Measurements from ENCODE around the gene ZBTB24. TPM values are rescaled to one million over a fixed set of nuclear protein-coding genes. Genes with fewer than 3 reads are reported as not detected.

The ZBTB24 gene
- total and polyA plus RNA-seq, 2 donors (not counting 3 experiments of a cell fraction or from before 2014, with no cell fraction given): 1.9 to 6.2 TPM

DNA sequence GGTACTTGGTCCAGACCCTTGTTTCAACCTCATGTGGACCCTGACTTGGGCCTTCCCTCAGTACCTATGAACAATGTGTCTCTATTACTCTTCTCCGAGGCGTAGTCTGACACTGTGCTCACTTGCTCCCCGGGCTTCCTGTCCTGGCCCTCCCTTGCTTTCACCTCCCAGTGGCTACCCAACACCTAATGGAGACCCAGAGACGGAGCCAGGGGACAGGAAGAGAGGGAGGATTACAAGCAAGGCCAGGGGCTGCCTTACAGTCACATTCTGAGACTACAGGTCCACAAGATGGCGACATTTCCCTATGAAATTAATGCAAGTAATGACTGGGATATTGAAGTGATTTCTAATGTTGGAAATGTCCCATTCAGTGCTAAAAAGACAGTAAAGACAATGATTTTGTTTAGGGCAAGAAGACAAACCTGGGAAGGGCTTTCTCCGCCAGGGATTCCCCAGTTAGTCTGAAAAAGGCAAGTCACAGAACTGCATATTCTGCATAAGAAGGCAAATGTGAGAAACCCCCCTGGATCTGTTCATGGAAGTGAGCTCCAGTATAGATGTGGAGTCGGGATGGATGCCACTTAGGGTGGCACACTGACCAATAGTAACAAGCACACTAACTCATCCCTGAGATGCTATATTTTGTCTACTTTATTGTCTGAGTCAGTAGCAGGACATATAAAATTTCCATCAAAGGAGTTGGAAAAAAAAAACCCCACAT lies 44.0 kb upstream of the ZBTB24 start:
- H3K9me1 ChIP-seq (replicated peaks; ENCODE audit: control insufficient read depth, extremely low read depth, insufficient read depth, low read length): no peaks in the 10 kb centered on the region
- peak; percentile 84 for FAIRE-seq
- H3K27ac ChIP-seq (ENCODE audit: insufficient read depth, low read depth, low read length): no peak overlapping the region
- BruUV-seq (replicated peaks): no TSS peak
- H3K4me3 ChIP-seq (replicated peaks in 1 of 3; ENCODE audit: insufficient read depth in 1 of 3, low read depth in 1 of 3, low read length in 3 of 3): no peak overlapping the region
- CTCF ChIA-PET: interaction anchor here (0.7 to 6.5 kb wide), 21 partner anchors 8 to 865 kb away, joined by 3 to 118 read pairs (median 4); partner anchors contain the start of genes AK9 and FIG4
- H3K27me3 ChIP-seq (ENCODE audit: control insufficient read depth in 2 of 2, insufficient read depth in 2 of 2, low read length in 2 of 2): no peaks in the 10 kb centered on the region
- H3K4me1 ChIP-seq (ENCODE audit: control insufficient read depth, extremely low read depth, insufficient read depth, low read length): no peaks in the 10 kb centered on the region
- peak overlapping the region; percentile 31 for H2AFZ ChIP-seq (ENCODE audit: low read depth, low read length)
- POLR2A ChIA-PET: no interaction called here
- no peaks in the 10 kb centered on the region for H3K79me2 ChIP-seq (ENCODE audit: control insufficient read depth, insufficient read depth, low read length)
- no peak overlapping the region for H3K4me2 ChIP-seq (ENCODE audit: insufficient read depth, low read length)
- intact Hi-C loops (cut with micrococcal nuclease) (loop anchor here (1.0 to 2.0 kb wide), 5 partner anchors 164 to 864 kb away; partner anchors contain the start of genes AK9 and FIG4), dilution Hi-C loops (cut with MboI; ENCODE audit: extremely low pct_ligation_motif_present, low sequenced_read_pairs) (no loop called here)
- H3K9ac ChIP-seq (replicated peaks; ENCODE audit: extremely low read depth, insufficient read depth, low read length): no peak overlapping the region
- H3K36me3 ChIP-seq (ENCODE audit: control insufficient read depth in 2 of 2, extremely low read depth in 1 of 2, insufficient read depth in 2 of 2, low read length in 2 of 2): no peaks in the 10 kb centered on the region
- no peak for TF ChIP-seq POLR2AphosphoS5 (IDR thresholded peaks at IDR 0.05; ENCODE audit: insufficient read depth, low read depth, low read length)
- no peak for TF ChIP-seq EZH2 (IDR thresholded peaks at IDR 0.05; ENCODE audit: borderline replicate concordance, low read depth, low read length, severe bottlenecking)
- TF ChIP-seq, protein P1, sequence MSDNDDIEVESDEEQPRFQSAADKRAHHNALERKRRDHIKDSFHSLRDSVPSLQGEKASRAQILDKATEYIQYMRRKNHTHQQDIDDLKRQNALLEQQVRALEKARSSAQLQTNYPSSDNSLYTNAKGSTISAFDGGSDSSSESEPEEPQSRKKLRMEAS (IDR thresholded peaks at IDR 0.05; ENCODE audit: insufficient read depth, insufficient read length): no peak
- TF ChIP-seq JUN (IDR thresholded peaks at IDR 0.05; ENCODE audit: borderline replicate concordance, insufficient read depth, insufficient read length, low read depth): no peak
- TF ChIP-seq, protein P2, sequence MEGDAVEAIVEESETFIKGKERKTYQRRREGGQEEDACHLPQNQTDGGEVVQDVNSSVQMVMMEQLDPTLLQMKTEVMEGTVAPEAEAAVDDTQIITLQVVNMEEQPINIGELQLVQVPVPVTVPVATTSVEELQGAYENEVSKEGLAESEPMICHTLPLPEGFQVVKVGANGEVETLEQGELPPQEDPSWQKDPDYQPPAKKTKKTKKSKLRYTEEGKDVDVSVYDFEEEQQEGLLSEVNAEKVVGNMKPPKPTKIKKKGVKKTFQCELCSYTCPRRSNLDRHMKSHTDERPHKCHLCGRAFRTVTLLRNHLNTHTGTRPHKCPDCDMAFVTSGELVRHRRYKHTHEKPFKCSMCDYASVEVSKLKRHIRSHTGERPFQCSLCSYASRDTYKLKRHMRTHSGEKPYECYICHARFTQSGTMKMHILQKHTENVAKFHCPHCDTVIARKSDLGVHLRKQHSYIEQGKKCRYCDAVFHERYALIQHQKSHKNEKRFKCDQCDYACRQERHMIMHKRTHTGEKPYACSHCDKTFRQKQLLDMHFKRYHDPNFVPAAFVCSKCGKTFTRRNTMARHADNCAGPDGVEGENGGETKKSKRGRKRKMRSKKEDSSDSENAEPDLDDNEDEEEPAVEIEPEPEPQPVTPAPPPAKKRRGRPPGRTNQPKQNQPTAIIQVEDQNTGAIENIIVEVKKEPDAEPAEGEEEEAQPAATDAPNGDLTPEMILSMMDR (IDR thresholded peaks at IDR 0.05; ENCODE audit: extremely low read depth in 1 of 2, insufficient read depth in 1 of 2, low read depth in 1 of 2, low read length in 2 of 2): peak; percentile 45 to 60
- peak; percentile 67 for DNase-seq (ENCODE audit: low read depth, low spot score)
- no peaks in the 10 kb centered on the region for H4K20me1 ChIP-seq (replicated peaks; ENCODE audit: control insufficient read depth, extremely low read depth, insufficient read depth, low read length)
- no peaks in the 10 kb centered on the region for H3K9me3 ChIP-seq (replicated peaks; ENCODE audit: control insufficient read depth, insufficient read depth, low read length)

Data from endothelial cell of umbilical vein (primary cell).